Mesenchymal stem cell (in vitro differentiated cells and primary cell): Measurements from ENCODE around the gene GREB1L.

ENCODE experiments used
- DNase-seq: peaks from one replicate; pipeline ENCODE4 v3.0.0-alpha.2; 2013
- H2AFZ ChIP-seq: one replicate; pipeline ENCODE4 v1.6.1; 2013; ENCODE audit warnings: low read depth, mild to moderate bottlenecking, control low read depth, inconsistent platforms, low read length, moderate library complexity
- H2AK5ac ChIP-seq: 2 replicates; pipeline ENCODE4 v1.6.1; 2013; ENCODE audit warnings: low read length, moderate library complexity, mild to moderate bottlenecking, inconsistent platforms; ENCODE audit not compliant: severe bottlenecking
- H2BK120ac ChIP-seq: one replicate; pipeline ENCODE4 v1.6.1; 2013; ENCODE audit warnings: low read depth, mild to moderate bottlenecking, inconsistent platforms, low read length, moderate library complexity
- H2BK12ac ChIP-seq, 2 experiments: one replicate each; pipeline ENCODE4 v1.6.1; 2013; ENCODE audit warnings: inconsistent platforms in 2 of 2, low read length in 2 of 2, mild to moderate bottlenecking in 2 of 2, moderate library complexity in 2 of 2, control low read depth in 1 of 2
- H2BK15ac ChIP-seq: one replicate; pipeline ENCODE4 v1.6.1; 2013; ENCODE audit warnings: mild to moderate bottlenecking, low read depth, inconsistent platforms; ENCODE audit not compliant: poor library complexity, severe bottlenecking
- H2BK5ac ChIP-seq: 2 replicates; pipeline ENCODE4 v1.6.1; 2013; ENCODE audit warnings: low read depth, mild to moderate bottlenecking, low read length, control low read depth, inconsistent platforms; ENCODE audit not compliant: poor library complexity, severe bottlenecking
- H3K14ac ChIP-seq, 2 experiments: one replicate each; pipeline ENCODE4 v1.6.1; 2013; ENCODE audit warnings: inconsistent platforms in 2 of 2, low read length in 2 of 2, control low read depth in 1 of 2, mild to moderate bottlenecking in 1 of 2, moderate library complexity in 1 of 2
- H3K18ac ChIP-seq, 2 experiments: one replicate each; pipeline ENCODE4 v1.6.1; 2013; ENCODE audit warnings: inconsistent platforms in 2 of 2, low read length in 2 of 2, control low read depth in 1 of 2, low read depth in 1 of 2, mild to moderate bottlenecking in 1 of 2
- H3K23ac ChIP-seq, 2 experiments: one replicate each; pipeline ENCODE4 v1.6.1; 2013; ENCODE audit warnings: inconsistent platforms in 2 of 2, low read length in 2 of 2, mild to moderate bottlenecking in 2 of 2, moderate library complexity in 2 of 2, control low read depth in 1 of 2
- H3K27ac ChIP-seq: 2 replicates; pipeline ENCODE4 v1.5.1; 2013; ENCODE audit warnings: mild to moderate bottlenecking, moderate library complexity, low read length, control low read depth, inconsistent platforms; ENCODE audit not compliant: poor library complexity, severe bottlenecking
- H3K27me3 ChIP-seq, 2 experiments: 2 replicates each; pipeline versions ENCODE4 v1.6.1 to v1.7.0; 2013; ENCODE audit warnings: low read length in 2 of 2, mild to moderate bottlenecking in 2 of 2, moderate library complexity in 2 of 2, control low read depth in 1 of 2, inconsistent platforms in 1 of 2; ENCODE audit not compliant: control insufficient read depth in 1 of 2, insufficient read depth in 1 of 2
- H3K36me3 ChIP-seq, 2 experiments: 2 replicates each; pipeline versions ENCODE4 v1.6.1 to v1.7.0; 2013; ENCODE audit warnings: low read length in 2 of 2, control low read depth in 1 of 2, inconsistent platforms in 1 of 2, low read depth in 1 of 2, mild to moderate bottlenecking in 1 of 2; ENCODE audit not compliant: insufficient read depth in 2 of 2, control insufficient read depth in 1 of 2
- H3K4ac ChIP-seq, 2 experiments: one replicate each; pipeline ENCODE4 v1.6.1; 2013; ENCODE audit warnings: inconsistent platforms in 2 of 2, low read length in 2 of 2, mild to moderate bottlenecking in 2 of 2, moderate library complexity in 2 of 2, control low read depth in 1 of 2, low read depth in 1 of 2
- H3K4me1 ChIP-seq: 2 replicates; pipeline ENCODE4 v1.6.1; 2013; ENCODE audit warnings: low read depth, low read length, control low read depth; ENCODE audit not compliant: control insufficient read depth, insufficient read depth
- H3K4me2 ChIP-seq: 2 replicates; pipeline ENCODE4 v1.6.1; 2013; ENCODE audit warnings: low read length, mild to moderate bottlenecking, inconsistent platforms; ENCODE audit not compliant: poor library complexity, severe bottlenecking
- H3K4me3 ChIP-seq, 2 experiments: 2 replicates each; pipeline versions ENCODE4 v1.5.1 to v1.7.0; 2013; ENCODE audit warnings: low read length in 2 of 2, mild to moderate bottlenecking in 2 of 2, control low read depth in 1 of 2, low read depth in 1 of 2; ENCODE audit not compliant: insufficient read depth in 1 of 2
- H3K79me1 ChIP-seq: replicated peaks from 2 replicates; pipeline ENCODE4 v1.6.1; 2013; ENCODE audit warnings: mild to moderate bottlenecking, control low read depth, low read length, inconsistent platforms; ENCODE audit not compliant: poor library complexity, severe bottlenecking
- H3K9ac ChIP-seq: 2 replicates; pipeline ENCODE4 v1.7.0; 2013; ENCODE audit warnings: mild to moderate bottlenecking, low read length, moderate library complexity
- H3K9me3 ChIP-seq: 2 replicates; pipeline ENCODE4 v1.7.0; 2013; ENCODE audit warnings: mild to moderate bottlenecking, low read length; ENCODE audit not compliant: control insufficient read depth
- H4K8ac ChIP-seq: one replicate; pipeline ENCODE4 v1.6.1; 2013; ENCODE audit warnings: inconsistent platforms, mild to moderate bottlenecking, low read length, moderate library complexity
- H4K91ac ChIP-seq: one replicate; pipeline ENCODE4 v1.6.1; 2013; ENCODE audit warnings: mild to moderate bottlenecking, low read length, inconsistent platforms
- WGBS: methylation state at CpG from one replicate; pipeline ENCODE4 v1.1.7; 2013; ENCODE audit warnings: mixed read lengths; 5-methylcytosine and 5-hydroxymethylcytosine counted together

The GREB1L gene

GRCh38 chr18:21262244-21262643 is 20.2 kb downstream of the GREB1L start:
- H3K36me3 ChIP-seq = no peaks in the 10 kb centered on the region
- no peak overlapping the region for H2BK120ac ChIP-seq
- H4K8ac ChIP-seq = no peak overlapping the region
- H3K4me2 ChIP-seq = no peak overlapping the region
- H3K9ac ChIP-seq = no peak overlapping the region
- H3K4me3 ChIP-seq = no peak overlapping the region
- no peak overlapping the region for H2BK12ac ChIP-seq
- WGBS = no CpG with 5 or more reads among the region's 2 CpGs
- H3K4me1 ChIP-seq = no peaks in the 10 kb centered on the region
- no peaks in the 10 kb centered on the region for H3K9me3 ChIP-seq
- no peak overlapping the region for H2BK5ac ChIP-seq
- peaks cover 3% of the 10 kb centered on the region for H3K79me1 ChIP-seq
- H3K14ac ChIP-seq = no peak overlapping the region
- no peak overlapping the region for H3K27ac ChIP-seq
- H2BK15ac ChIP-seq = no peak overlapping the region
- no peak overlapping the region for H2AFZ ChIP-seq
- no peak overlapping the region for H3K4ac ChIP-seq
- no peaks in the 10 kb centered on the region for H3K27me3 ChIP-seq
- H3K18ac ChIP-seq = no peak overlapping the region
- H2AK5ac ChIP-seq = no peak overlapping the region
- H4K91ac ChIP-seq = no peak overlapping the region
- no peak overlapping the region for H3K23ac ChIP-seq
- DNase-seq = no peak

DNA sequence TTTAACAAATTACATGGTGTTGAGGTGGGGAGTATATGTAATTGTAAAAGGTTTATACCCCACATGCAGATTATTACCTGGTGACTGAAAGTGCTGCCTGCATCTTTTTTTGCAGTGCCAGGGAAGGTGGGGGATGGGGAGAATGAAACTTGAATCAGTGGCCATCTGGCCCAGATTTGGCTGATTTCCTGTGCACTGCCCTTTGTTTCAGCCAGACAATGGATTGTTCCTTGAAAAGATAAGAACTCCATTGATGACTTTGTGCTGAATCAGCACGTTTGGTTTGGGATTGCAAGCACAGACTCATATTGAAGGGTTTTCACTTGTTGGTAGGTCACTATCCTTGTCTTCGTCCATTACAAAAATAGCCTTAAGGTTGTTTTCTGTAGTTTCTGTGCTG is 20.9 kb downstream of the GREB1L start:
- H3K18ac ChIP-seq = no peak overlapping the region
- H4K8ac ChIP-seq = no peak overlapping the region
- no peaks in the 10 kb centered on the region for H3K9me3 ChIP-seq

GRCh38 chr18:21264651-21265050 is 22.6 kb downstream of the GREB1L start:
- H3K27me3 ChIP-seq = no peaks in the 10 kb centered on the region
- no peak overlapping the region for H2BK5ac ChIP-seq
- no peak overlapping the region for H2BK15ac ChIP-seq
- no peak overlapping the region for H2AK5ac ChIP-seq
- H3K4ac ChIP-seq = no peak overlapping the region
- no peak overlapping the region for H3K4me2 ChIP-seq
- H3K9ac ChIP-seq = no peak overlapping the region
- WGBS = no CpG with 5 or more reads among the region's 2 CpGs
- no peak overlapping the region for H2AFZ ChIP-seq
- peaks cover 3% of the 10 kb centered on the region for H3K79me1 ChIP-seq
- no peaks in the 10 kb centered on the region for H3K9me3 ChIP-seq
- no peak overlapping the region for H2BK120ac ChIP-seq
- H2BK12ac ChIP-seq = no peak overlapping the region
- no peak overlapping the region for H4K91ac ChIP-seq
- no peak for DNase-seq
- H3K36me3 ChIP-seq = no peaks in the 10 kb centered on the region
- H3K27ac ChIP-seq = no peak overlapping the region
- H3K23ac ChIP-seq = no peak overlapping the region
- no peak overlapping the region for H3K4me3 ChIP-seq
- H3K4me1 ChIP-seq = no peaks in the 10 kb centered on the region
- no peak overlapping the region for H4K8ac ChIP-seq
- no peak overlapping the region for H3K18ac ChIP-seq
- H3K14ac ChIP-seq = no peak overlapping the region

More for the DNA sequence above, 20.9 kb downstream of the GREB1L start:
- no peak overlapping the region for H3K4me3 ChIP-seq
- H3K36me3 ChIP-seq = no peaks in the 10 kb centered on the region
- peaks cover 3% of the 10 kb centered on the region for H3K79me1 ChIP-seq
- H3K27ac ChIP-seq = no peak overlapping the region
- H4K91ac ChIP-seq = no peak overlapping the region
- H2BK15ac ChIP-seq = no peak overlapping the region
- no peak overlapping the region for H3K14ac ChIP-seq
- H2BK120ac ChIP-seq = no peak overlapping the region
- H3K23ac ChIP-seq = no peak overlapping the region
- no peak overlapping the region for H2AK5ac ChIP-seq
- H2AFZ ChIP-seq = no peak overlapping the region
- H2BK12ac ChIP-seq = no peak overlapping the region
- no peak overlapping the region for H3K9ac ChIP-seq
- H3K4me2 ChIP-seq = no peak overlapping the region
- H3K4me1 ChIP-seq = no peaks in the 10 kb centered on the region
- DNase-seq = no peak
- H3K27me3 ChIP-seq = no peaks in the 10 kb centered on the region
- no peak overlapping the region for H2BK5ac ChIP-seq
- H3K4ac ChIP-seq = no peak overlapping the region
- WGBS = 59% methylated on average over 2 of the region's 2 CpGs

- Histone ChIP-seq H4K91ac (no peak overlapping the region), H3K9ac (no peak overlapping the region), H2AK5ac (no peak overlapping the region), H3K4me1 (peaks cover 2% of the 10 kb centered on the region), H2BK15ac (no peak overlapping the region), H3K14ac (no peak overlapping the region), H3K4me2 (no peak overlapping the region), H4K8ac (no peak overlapping the region), H3K18ac (no peak overlapping the region), H3K4ac (no peak overlapping the region), H2BK12ac (no peak overlapping the region), H3K4me3 (no peak overlapping the region), H2BK5ac (no peak overlapping the region), H2AFZ (no peak overlapping the region), H3K27ac (no peak overlapping the region), H2BK120ac (no peak overlapping the region), H3K36me3 (no peaks in the 10 kb centered on the region), H3K79me1 (peaks cover 3% of the 10 kb centered on the region), H3K23ac (no peak overlapping the region), H3K27me3 (no peaks in the 10 kb centered on the region), H3K9me3 (no peaks in the 10 kb centered on the region)
- DNase-seq = no peak
- WGBS = 94% methylated on average over 2 of the region's 3 CpGs
These were observed 24.1 kb downstream of the GREB1L start for GRCh38 chr18:21265971-21266673.
